Bronchial epithelial cell (primary cell): ENCODE measurements around the gene DQX1. TPM values are rescaled to one million over a fixed set of nuclear protein-coding genes. Genes with fewer than 3 reads are reported as not detected.

Experiments used
- DNase-seq: peaks from one replicate; pipeline ENCODE4 v3.0.0-alpha.2; 2010; ENCODE audit warnings: low read depth
- FAIRE-seq: peaks from 2 replicates; lab custom pipeline; 2011; peaks lifted over from hg19 to GRCh38; lab: Jason Lieb, UNC
- H3K27me3 ChIP-seq: 2 replicates; pipeline ENCODE4 v1.5.1; 2011; ENCODE audit warnings: low read length; ENCODE audit not compliant: control insufficient read depth, insufficient read depth
- H3K36me3 ChIP-seq: 2 replicates; pipeline ENCODE4 v1.5.1; 2011; ENCODE audit warnings: low read length; ENCODE audit not compliant: control insufficient read depth, insufficient read depth
- H3K4me3 ChIP-seq: 2 replicates; pipeline ENCODE4 v1.5.1; 2011; ENCODE audit warnings: mild to moderate bottlenecking, low read depth, low read length, control low read depth
- total RNA-seq: library from RNA; depleted of rRNA; stranded (reverse); fragments of >200 nt; gene quantifications from 2 replicates; pipeline ENCODE4 v1.2.1, GENCODE V29; 2014
- TF ChIP-seq, protein P1 (sequence below): IDR thresholded peaks from 2 replicates; pipeline ENCODE4 v1.5.1; 2011; ENCODE audit warnings: mild to moderate bottlenecking, moderate library complexity, low read length, control low read depth, inconsistent platforms; ENCODE audit not compliant: insufficient read depth, severe bottlenecking

DQX1 gene
- total RNA-seq, 1 donor from 2014 or later, result 1.6 TPM

DNA sequence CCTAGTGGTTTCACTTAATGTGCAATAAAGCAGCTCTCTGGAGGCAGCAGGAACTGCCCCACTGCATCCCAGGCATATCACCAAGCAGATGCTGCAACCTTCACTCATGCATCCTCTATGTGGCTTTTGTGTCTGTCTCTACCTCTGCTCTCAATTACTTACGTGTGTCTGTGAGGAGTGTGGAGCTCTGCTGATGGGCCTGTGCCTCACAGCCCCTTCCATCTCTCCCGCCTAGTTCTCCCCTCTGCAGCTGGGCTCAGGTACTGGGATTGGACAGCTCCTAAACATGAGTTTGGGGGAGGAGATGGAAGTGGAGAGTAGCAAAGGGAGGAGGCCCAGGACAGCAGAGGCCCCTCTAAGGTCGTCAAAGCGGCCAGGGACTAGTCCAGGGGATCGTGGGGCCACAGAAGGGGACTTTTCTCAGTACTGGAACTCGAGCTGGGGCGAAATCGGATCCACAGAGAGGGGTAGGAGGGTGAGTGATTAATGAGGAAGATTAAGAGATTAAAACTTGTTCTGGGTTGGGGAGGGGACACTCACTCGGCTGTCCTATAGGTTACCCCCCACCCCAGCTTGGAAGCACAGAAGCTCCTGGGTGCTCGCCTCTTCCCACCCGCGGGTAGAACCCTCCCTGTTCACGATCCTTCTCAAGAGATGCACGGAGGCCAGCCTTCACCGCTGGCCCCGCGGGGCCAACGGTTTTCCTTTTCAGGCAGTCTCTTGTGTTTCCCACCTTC is 24.5 kb downstream of the DQX1 start:
- peaks cover 9% of the 10 kb centered on the region for H3K27me3 ChIP-seq
- H3K36me3 ChIP-seq, result peaks cover 7% of the 10 kb centered on the region
- FAIRE-seq (no peak), DNase-seq (no peak)
- TF ChIP-seq, protein P1, sequence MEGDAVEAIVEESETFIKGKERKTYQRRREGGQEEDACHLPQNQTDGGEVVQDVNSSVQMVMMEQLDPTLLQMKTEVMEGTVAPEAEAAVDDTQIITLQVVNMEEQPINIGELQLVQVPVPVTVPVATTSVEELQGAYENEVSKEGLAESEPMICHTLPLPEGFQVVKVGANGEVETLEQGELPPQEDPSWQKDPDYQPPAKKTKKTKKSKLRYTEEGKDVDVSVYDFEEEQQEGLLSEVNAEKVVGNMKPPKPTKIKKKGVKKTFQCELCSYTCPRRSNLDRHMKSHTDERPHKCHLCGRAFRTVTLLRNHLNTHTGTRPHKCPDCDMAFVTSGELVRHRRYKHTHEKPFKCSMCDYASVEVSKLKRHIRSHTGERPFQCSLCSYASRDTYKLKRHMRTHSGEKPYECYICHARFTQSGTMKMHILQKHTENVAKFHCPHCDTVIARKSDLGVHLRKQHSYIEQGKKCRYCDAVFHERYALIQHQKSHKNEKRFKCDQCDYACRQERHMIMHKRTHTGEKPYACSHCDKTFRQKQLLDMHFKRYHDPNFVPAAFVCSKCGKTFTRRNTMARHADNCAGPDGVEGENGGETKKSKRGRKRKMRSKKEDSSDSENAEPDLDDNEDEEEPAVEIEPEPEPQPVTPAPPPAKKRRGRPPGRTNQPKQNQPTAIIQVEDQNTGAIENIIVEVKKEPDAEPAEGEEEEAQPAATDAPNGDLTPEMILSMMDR, result no peak
- H3K4me3 ChIP-seq, result no peak overlapping the region

DNA sequence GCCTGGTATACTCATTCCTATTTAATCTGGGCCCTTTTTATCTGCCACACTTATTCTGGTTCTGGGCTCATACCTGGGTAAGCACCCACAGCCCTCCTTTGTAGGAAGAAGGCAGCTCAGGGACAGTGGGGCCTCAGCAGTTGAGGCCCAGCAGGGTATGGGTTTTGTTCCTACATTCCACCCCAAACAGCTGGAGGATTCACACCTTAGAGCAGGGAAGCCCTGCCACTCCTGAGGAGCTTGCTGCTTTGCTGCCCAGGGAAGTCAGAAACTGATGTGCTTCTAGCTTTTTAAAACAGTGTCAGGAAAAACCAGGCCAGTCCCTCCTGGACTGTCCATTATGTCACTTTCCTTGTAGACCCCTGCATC is 25.5 kb downstream of the DQX1 start:
- FAIRE-seq (no peak), DNase-seq (no peak)
- Histone ChIP-seq H3K4me3 (no peak overlapping the region), H3K36me3 (peaks cover 3% of the 10 kb centered on the region), H3K27me3 (peaks cover 9% of the 10 kb centered on the region)
- TF ChIP-seq, protein P1, result no peak

DNA sequence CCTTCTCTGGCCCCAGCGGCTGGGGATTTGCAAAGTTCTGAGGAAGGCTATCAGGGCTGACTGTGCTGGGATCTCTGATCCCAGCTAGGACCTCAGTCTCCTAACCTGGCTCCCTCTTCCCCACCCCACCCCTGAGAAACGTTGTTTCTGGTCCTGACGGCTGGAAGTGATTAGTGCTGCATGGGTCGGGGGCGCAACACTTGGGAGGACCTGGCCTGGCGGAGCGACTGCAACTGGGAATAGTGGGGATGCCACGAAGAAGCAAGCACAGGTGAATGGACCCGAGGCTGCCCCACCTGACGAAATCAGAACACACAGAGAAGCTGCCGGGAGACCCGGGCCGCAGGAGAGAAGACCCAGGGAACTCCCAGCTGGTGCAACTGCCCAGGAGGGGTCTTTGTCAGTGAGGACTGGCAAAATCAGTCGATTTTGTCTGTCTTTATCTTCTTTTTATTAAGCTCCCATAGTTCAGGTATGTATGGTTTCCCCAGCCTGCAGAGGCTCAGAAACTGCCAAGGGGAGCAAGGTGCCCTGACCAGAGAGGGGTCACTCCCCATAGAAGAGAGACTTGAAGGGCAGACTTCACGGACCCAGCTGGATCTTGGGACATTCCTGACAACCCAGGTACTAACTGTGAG is 26.0 kb downstream of the DQX1 start:
- no peak for DNase-seq
- Histone ChIP-seq H3K4me3 (no peak overlapping the region), H3K27me3 (peaks cover 9% of the 10 kb centered on the region), H3K36me3 (no peaks in the 10 kb centered on the region)
- no peak for FAIRE-seq
- TF ChIP-seq, protein P1, result no peak

DNA sequence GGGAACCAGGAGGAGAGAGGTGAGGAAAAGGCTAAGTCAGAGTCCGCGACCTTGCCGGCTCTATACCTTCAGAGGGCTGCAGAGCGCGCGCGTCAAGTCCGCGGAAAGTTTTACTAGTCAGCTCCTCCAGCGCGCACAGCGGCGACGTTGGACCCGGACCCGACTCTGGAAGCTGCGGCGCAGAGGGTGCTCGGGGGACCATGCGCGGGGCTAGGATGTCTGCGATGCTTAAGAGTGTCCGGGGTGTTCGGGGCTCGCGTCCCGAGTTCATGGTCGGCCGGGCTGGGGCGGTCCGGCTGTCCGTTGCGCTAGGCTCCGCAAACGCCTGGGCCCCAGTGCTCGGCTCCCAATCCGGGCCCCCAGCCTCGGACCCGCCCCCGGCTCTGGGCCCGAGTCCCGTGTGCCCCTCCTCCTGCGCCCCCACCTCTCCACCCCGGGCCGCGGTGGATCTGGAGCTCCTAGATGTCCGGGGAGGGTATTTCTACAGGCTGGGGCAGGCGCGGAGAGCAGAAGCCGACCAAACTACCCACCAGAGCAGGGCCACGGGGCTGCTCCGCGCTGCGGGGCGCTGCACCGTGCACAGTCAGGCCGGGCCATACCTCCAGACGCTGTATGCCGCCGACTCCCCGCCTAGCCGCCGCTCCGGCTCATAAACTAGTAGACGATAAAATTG is 26.6 kb downstream of the DQX1 start, which contains the start of gene LBX2:
LBX2 (minus strand) TSS at position 337 of the 673 bp plus-strand sequence; CDS start at position 271, 66 bp downstream.
- TF ChIP-seq, protein P1, result no peak
- FAIRE-seq (no peak), DNase-seq (no peak)
- no peaks in the 10 kb centered on the region for H3K36me3 ChIP-seq
- peak within 1 kb of the TSS; percentile 33 for H3K4me3 ChIP-seq
- H3K27me3 ChIP-seq, result peaks cover 9% of the 10 kb centered on the region

DNA sequence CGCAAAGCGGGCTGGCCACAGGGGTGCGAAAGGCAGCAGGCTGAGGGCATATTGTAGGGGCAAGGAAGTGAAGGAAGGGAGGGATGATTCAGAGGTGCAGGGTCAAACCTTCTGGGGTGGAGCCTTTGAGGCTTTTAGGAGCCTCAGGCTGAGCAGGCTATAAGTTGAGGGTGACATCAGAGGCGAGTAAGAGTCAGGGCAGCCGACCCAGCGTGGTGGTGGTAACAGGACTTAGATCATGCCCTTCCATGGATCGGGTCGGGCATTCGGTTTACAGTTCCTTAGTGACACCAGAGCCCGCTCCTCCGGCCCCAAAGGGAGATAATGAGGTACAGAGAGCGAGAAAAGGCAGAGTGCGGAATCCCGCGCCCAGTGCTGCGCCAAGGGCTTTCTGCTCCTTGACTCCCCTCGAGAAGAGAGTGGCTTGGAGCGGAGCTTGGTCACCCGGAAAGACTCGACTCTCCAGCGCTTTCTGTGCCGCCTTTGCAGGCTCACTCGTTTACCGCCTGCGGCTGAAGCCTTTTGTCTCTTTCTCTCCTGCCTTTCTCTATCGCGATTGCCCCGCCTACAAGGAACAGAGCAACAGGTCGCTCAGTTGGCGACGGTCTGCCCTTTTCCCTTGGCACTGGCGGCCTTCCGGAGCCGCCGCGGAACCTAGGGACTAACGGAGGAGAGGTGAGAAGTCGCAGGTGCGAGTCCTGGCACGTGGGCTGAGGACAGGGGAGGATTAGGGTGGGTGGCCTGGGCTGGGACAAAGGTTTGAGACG is 27.3 kb downstream of the DQX1 start:
- DNase-seq (peak; percentile 55), FAIRE-seq (no peak)
- H3K36me3 ChIP-seq, result peaks cover 1% of the 10 kb centered on the region
- peaks cover 9% of the 10 kb centered on the region for H3K27me3 ChIP-seq
- H3K4me3 ChIP-seq, result peak overlapping the region; percentile 33
- TF ChIP-seq, protein P1, result no peak
